Activated CD4-positive, alpha-beta T cell treated with anti-CD3 and anti-CD28 coated beads, Interleukin-2, amount 10 ng/mL, durations not matched to agents 7 days and 5 days (primary cell): ENCODE data around the gene PPM1J. TPM values are rescaled to one million over a fixed set of nuclear protein-coding genes. Genes with fewer than 3 reads are reported as not detected.

ENCODE experiments used
- CTCF ChIA-PET: fragments of 350-600 bp; sonication (Branson Sonifier 250); formaldehyde crosslinking; loops from one replicate; lab custom pipeline; 2021; ENCODE audit warnings: antibody characterized with exemption; lab: Charles Lee
- POLR2A ChIA-PET: fragments of 350-600 bp; sonication (Branson Sonifier 250); formaldehyde crosslinking; loops from one replicate; lab custom pipeline; 2021; ENCODE audit warnings: antibody characterized with exemption; lab: Charles Lee
- DNase-seq: peaks from one replicate; pipeline ENCODE4 v3.0.0-alpha.2; 2020
- H3K27ac Mint-ChIP-seq: one replicate; pipeline ENCODE4 v1.8.0; 2021; ENCODE audit warnings: mild to moderate bottlenecking, moderate library complexity, mixed read lengths
- H3K27me3 Mint-ChIP-seq: one replicate; pipeline ENCODE4 v1.8.0; 2021; ENCODE audit warnings: mixed read lengths
- H3K36me3 Mint-ChIP-seq: one replicate; pipeline ENCODE4 v1.8.0; 2021; ENCODE audit warnings: low read depth, mixed read lengths
- H3K4me1 Mint-ChIP-seq: one replicate; pipeline ENCODE4 v1.8.0; 2021; ENCODE audit warnings: mixed read lengths
- H3K4me3 Mint-ChIP-seq: one replicate; pipeline ENCODE4 v1.8.0; 2021; ENCODE audit warnings: mild to moderate bottlenecking, moderate library complexity, mixed read lengths
- H3K9me3 Mint-ChIP-seq: one replicate; pipeline ENCODE4 v1.8.0; 2021; ENCODE audit warnings: mixed read lengths
- total RNA-seq, 2 experiments: library from RNA; stranded (reverse); gene quantifications; one replicate each; pipeline ENCODE4 v1.2.3, GENCODE V29; 2021

PPM1J gene
- total RNA-seq, 2 experiments from 2014 or later, result not detected

DNA sequence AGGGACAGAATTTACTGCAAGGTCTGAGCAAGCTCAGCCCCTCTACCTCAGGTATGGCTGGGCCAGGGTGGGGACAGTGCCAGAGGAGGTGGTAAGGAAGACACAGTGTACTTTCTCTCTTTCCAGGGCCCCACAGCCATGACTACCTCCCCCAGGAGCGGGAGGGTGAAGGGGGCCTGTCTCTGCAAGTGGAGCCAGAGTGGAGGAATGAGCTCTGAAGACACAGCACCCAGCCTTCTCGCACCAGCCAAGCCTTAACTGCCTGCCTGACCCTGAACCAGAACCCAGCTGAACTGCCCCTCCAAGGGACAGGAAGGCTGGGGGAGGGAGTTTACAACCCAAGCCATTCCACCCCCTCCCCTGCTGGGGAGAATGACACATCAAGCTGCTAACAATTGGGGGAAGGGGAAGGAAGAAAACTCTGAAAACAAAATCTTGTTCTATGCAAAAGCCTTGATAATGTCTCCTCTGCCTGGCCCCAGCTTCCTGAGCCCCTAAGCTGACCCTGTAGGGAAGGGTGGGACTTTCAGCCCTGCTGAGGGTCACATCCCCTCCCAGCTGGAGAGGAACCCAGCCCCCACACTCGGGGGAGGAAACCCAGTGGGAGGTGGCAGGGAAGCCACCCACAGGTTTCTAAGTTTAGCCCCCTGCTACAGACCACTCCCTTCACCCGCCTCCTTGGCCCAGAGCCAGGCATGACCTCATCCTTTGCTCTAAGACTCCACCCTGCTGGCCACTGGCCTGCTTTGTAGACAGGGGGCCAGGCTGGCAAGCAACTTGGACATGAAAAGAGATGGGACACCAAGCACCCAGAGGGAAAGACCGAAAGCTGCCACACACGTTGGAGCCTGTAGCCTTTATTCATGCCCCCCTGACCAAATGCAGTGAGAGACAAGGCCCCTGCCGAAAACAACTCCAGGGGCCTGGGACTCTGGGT, 14.6 kb downstream of the PPM1J start:
- peak; percentile 67 for DNase-seq
- peak overlapping the region; percentile 82 for H3K27ac Mint-ChIP-seq
- peaks cover 32% of the 10 kb centered on the region for H3K36me3 Mint-ChIP-seq
- peaks cover 57% of the 10 kb centered on the region for H3K4me1 Mint-ChIP-seq
- POLR2A ChIA-PET, result no interaction called here
- H3K4me3 Mint-ChIP-seq, result no peak overlapping the region
- no peaks in the 10 kb centered on the region for H3K9me3 Mint-ChIP-seq
- H3K27me3 Mint-ChIP-seq, result no peaks in the 10 kb centered on the region
- CTCF ChIA-PET, result interaction anchor here (0.6 to 2.5 kb wide), 4 partner anchors 8 to 1106 kb away, joined by 3 to 10 read pairs (median 6); partner anchors contain the start of gene MOV10

DNA sequence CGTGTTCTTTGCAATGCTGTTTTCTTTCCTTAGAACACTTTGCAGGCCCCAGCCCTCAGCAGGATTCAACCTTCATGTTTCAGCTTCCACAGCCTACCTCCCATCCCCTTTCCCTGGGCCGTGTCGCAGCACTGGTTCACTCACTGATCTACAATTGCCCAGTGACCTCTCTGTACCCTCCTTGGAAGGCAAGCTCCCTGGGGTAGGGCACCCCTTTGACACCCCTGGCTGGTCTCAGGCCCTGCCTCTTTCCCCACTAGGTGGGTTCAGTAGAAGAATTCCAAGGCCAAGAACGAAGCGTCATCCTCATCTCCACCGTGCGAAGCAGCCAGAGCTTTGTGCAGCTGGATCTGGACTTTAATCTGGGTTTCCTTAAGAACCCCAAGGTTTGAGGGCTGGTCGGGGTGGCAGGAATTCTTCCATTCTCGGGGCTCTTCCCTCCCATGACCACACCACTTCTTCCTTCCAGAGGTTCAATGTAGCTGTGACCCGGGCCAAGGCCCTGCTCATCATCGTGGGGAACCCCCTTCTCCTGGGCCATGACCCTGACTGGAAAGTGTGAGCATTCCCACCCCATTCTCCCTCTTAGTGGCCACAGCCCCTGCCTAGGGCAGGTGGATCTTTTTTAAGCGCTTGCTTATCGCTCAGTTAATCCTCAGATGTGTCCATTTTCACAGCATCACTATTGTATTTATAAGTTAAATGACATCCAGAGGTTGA, 15.5 kb downstream of the PPM1J start:
- no peak overlapping the region for H3K4me3 Mint-ChIP-seq
- H3K9me3 Mint-ChIP-seq, result no peaks in the 10 kb centered on the region
- ChIA-PET POLR2A (no interaction called here), CTCF (interaction anchor here (0.6 to 2.5 kb wide), 4 partner anchors 9 to 58 kb away, joined by 3 to 10 read pairs (median 6); partner anchors contain the start of gene MOV10)
- H3K36me3 Mint-ChIP-seq, result peaks cover 42% of the 10 kb centered on the region
- no peak for DNase-seq
- peak overlapping the region; percentile 82 for H3K27ac Mint-ChIP-seq
- H3K4me1 Mint-ChIP-seq, result peaks cover 48% of the 10 kb centered on the region
- H3K27me3 Mint-ChIP-seq, result no peaks in the 10 kb centered on the region

DNA sequence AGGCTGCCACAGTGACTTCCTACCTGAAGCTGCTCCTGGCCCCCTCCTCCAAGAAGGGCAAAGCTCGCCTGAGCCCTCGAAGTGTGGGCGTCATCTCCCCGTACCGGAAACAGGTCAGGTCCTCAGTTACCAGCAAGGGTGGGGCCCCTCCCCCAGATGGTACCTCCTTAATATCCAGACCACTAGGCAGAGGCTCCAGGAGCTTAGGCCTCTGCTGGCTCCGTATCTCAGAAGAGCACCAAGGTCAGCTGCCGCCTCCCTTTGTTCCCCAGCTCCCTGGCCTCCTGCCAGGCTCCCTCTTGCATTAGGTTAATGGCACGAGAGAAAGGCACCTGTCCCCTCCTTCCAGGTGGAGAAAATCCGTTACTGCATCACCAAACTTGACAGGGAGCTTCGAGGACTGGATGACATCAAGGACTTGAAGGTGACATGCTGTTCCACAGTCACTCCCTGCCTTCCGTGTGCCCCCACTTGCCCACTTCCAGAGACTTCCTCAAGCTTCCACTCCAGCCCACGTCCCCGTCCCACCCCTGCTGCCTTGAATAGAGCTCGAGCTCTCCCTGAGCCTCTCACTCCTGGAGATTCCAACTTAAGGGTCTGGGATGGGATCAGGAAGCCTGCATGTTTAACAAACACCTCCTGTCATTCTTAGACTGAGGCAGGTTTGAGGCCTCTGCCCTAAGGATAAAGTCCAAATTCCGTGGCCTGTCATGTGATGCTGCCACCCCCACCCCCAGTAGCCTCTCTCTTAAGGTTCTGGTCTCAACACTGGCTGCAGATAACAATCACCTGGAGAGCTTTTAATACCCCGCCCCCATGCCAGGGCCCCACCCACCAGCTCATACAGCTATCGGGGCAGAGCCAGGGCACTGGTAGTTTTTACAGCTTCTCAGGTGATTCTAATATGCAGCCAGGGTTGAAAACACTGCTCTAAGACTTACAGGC, 16.5 kb downstream of the PPM1J start:
- Mint-ChIP-seq H3K4me1 (peaks cover 38% of the 10 kb centered on the region), H3K27ac (peak overlapping the region; percentile 19), H3K4me3 (no peak overlapping the region), H3K9me3 (no peaks in the 10 kb centered on the region), H3K36me3 (peaks cover 42% of the 10 kb centered on the region), H3K27me3 (no peaks in the 10 kb centered on the region)
- ChIA-PET POLR2A (no interaction called here), CTCF (interaction anchor here (0.7 to 2.5 kb wide), 5 partner anchors 10 to 24 kb away, joined by 3 to 10 read pairs (median 3); partner anchors contain the start of gene MOV10)
- DNase-seq, result no peak

DNA sequence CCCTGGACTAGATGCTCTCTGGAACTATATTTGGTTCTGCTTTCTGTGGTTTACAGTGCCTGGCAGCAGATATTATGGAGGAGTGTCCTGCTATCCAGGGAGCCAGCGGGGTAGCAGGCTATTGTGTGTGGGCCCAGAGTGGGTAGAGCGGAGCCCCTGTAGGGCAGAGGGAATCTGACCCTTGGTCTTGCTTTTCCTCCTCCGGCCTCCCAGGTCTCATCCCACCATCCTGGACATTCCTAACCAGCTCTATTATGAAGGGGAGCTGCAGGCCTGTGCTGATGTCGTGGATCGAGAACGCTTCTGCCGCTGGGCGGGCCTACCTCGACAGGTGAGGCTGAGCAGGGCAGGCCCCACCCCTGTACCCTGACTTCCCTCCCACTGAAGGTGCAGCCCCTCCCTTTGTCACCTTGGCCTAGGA, 17.3 kb downstream of the PPM1J start:
- H3K27me3 Mint-ChIP-seq, result no peaks in the 10 kb centered on the region
- H3K4me3 Mint-ChIP-seq, result no peak overlapping the region
- POLR2A ChIA-PET, result no interaction called here
- peaks cover 44% of the 10 kb centered on the region for H3K36me3 Mint-ChIP-seq
- H3K9me3 Mint-ChIP-seq, result no peaks in the 10 kb centered on the region
- H3K4me1 Mint-ChIP-seq, result peaks cover 35% of the 10 kb centered on the region
- DNase-seq, result no peak
- H3K27ac Mint-ChIP-seq, result no peak overlapping the region
- CTCF ChIA-PET, result interaction anchor here (1.2 kb wide), 1 partner anchor 23 kb away, joined by 3 read pairs; the partner anchor contains the start of gene MOV10

DNA sequence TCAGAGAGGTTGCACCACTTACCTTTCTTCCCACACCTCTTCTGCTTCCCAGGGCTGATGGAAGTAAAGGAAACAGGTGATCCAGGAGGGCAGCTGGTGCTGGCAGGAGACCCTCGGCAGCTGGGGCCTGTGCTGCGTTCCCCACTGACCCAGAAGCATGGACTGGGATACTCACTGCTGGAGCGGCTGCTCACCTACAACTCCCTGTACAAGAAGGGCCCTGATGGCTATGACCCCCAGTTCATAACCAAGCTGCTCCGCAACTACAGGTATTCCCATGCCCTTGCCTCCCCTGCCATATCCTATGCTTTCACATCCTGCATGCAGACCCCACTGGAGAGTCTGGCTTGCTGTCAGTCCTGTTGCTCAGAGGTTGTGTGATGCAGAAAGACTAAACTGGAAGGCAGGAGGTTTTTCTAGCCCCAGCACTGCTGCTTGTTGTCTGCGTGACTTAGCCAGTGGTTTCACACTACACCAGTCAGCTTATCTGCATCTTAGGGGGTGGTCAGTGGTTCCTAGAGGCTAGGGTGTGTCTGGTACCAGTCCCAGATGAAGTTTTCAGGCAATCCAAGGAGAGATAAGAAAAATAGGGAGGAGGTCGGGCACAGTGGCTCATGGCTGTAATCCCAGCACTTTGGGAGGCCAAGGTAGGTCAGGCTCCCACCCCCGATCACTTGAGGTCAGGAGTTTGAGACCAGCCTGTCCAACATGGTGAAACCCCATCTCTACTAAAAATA, 18.4 kb downstream of the PPM1J start:
- DNase-seq, result no peak
- ChIA-PET POLR2A (no interaction called here), CTCF (interaction anchor here (0.6 to 1.2 kb wide), 2 partner anchors 22 to 34 kb away, joined by 3 read pairs; partner anchors contain the start of gene MOV10)
- Mint-ChIP-seq H3K36me3 (peaks cover 43% of the 10 kb centered on the region), H3K27me3 (no peaks in the 10 kb centered on the region), H3K4me1 (peaks cover 26% of the 10 kb centered on the region), H3K9me3 (no peaks in the 10 kb centered on the region), H3K4me3 (no peak overlapping the region), H3K27ac (no peak overlapping the region)

DNA sequence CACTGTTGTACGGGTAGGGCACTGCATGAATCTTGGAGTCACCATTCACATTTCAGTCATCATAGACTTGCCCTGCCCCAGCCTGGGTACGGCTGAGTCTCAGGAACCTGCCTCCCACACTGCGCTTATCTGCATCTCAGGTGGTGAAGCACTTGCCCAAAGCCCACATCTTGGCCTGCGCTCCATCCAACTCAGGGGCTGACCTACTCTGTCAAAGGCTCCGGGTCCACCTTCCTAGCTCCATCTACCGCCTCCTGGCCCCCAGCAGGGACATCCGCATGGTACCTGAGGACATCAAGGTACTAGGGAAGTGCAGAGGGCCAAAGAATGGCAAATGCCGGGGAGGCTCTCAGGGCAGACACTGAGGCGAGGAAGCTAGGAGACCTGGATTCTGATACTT, 19.9 kb downstream of the PPM1J start:
- H3K9me3 Mint-ChIP-seq, result no peaks in the 10 kb centered on the region
- no peak overlapping the region for H3K27ac Mint-ChIP-seq
- peaks cover 41% of the 10 kb centered on the region for H3K36me3 Mint-ChIP-seq
- ChIA-PET CTCF (no interaction called here), POLR2A (no interaction called here)
- no peak for DNase-seq
- no peak overlapping the region for H3K4me3 Mint-ChIP-seq
- H3K27me3 Mint-ChIP-seq, result no peaks in the 10 kb centered on the region
- peaks cover 11% of the 10 kb centered on the region for H3K4me1 Mint-ChIP-seq

DNA sequence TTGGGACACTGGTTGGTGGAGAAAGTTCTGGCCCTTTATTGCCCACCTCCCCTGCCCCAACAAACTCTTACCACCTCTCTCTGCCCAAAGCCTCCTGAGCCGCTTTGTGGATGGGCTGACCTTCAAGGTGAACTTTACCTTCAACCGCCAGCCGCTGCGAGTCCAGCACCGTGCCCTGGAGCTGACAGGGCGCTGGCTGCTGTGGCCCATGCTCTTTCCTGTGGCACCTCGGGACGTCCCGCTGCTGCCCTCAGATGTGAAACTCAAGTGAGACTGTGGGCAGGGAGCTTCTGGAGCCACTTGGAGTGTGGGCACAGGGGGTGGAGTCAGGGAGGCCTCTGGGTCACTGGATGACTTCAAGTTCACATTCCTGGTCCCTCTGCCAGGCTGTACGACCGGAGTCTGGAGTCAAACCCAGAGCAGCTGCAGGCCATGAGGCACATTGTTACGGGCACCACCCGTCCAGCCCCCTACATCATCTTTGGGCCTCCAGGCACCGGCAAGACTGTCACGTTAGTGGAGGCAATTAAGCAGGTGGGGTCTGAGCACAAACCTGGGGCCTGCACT, 20.7 kb downstream of the PPM1J start:
- no peaks in the 10 kb centered on the region for H3K9me3 Mint-ChIP-seq

DNA sequence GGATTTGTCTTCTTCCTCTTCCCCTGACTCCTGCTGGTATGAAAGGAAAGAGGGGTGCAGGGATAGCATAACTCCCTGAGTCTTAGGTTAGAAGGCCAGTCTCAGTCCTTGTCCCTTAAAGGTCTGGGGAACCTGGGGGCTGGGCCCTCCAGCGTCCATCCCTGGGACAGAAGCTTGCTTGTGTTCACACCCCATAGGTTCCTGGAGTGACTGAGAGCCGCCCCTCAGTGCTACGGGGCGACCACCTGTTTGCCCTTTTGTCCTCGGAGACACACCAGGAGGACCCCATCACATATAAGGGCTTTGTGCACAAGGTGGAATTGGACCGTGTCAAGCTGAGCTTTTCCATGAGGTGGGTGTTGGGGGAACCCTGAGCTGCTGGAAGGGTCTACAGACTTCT, 21.3 kb downstream of the PPM1J start:
- CTCF ChIA-PET, result interaction anchor here (0.9 kb wide), 1 partner anchor 15 kb away, joined by 3 read pairs; no protein-coding TSS in a partner anchor
- POLR2A ChIA-PET, result no interaction called here
- H3K27me3 Mint-ChIP-seq, result no peaks in the 10 kb centered on the region
- H3K27ac Mint-ChIP-seq, result no peak overlapping the region
- H3K9me3 Mint-ChIP-seq, result no peaks in the 10 kb centered on the region
- no peak for DNase-seq
- peaks cover 34% of the 10 kb centered on the region for H3K36me3 Mint-ChIP-seq
- H3K4me3 Mint-ChIP-seq, result no peak overlapping the region
- H3K4me1 Mint-ChIP-seq, result no peaks in the 10 kb centered on the region

More for the DNA sequence above, 20.7 kb downstream of the PPM1J start:
- H3K27me3 Mint-ChIP-seq, result no peaks in the 10 kb centered on the region
- CTCF ChIA-PET, result interaction anchor here (0.9 kb wide), 1 partner anchor 15 kb away, joined by 3 read pairs; no protein-coding TSS in a partner anchor
- no peak overlapping the region for H3K27ac Mint-ChIP-seq
- DNase-seq, result no peak
- no peak overlapping the region for H3K4me3 Mint-ChIP-seq
- H3K36me3 Mint-ChIP-seq, result peaks cover 33% of the 10 kb centered on the region
- POLR2A ChIA-PET, result no interaction called here
- H3K4me1 Mint-ChIP-seq, result peaks cover 3% of the 10 kb centered on the region

DNA sequence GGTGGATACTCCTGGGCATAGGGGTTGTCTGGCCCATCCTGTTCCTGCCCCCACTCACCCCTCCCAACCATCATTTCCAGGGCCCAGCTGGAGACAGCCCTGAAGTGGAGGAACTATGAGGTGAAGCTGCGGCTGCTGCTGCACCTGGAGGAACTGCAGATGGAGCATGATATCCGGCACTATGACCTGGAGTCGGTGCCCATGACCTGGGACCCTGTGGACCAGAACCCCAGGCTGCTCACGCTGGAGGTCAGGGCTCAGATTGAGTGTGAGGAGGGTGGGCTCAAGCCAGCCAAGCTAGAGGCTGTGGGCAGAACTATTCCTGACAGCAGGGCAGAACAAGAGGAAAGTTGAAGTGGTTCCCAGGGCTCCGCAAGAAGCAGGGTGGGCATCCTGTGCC, 22.5 kb downstream of the PPM1J start:
- H3K27me3 Mint-ChIP-seq, result no peaks in the 10 kb centered on the region
- peaks cover 34% of the 10 kb centered on the region for H3K36me3 Mint-ChIP-seq
- H3K9me3 Mint-ChIP-seq, result no peaks in the 10 kb centered on the region
- POLR2A ChIA-PET, result no interaction called here
- H3K27ac Mint-ChIP-seq, result no peak overlapping the region
- H3K4me1 Mint-ChIP-seq, result no peaks in the 10 kb centered on the region
- CTCF ChIA-PET, result interaction anchor here (0.6 kb wide), 1 partner anchor 94 kb away, joined by 4 read pairs; no protein-coding TSS in a partner anchor
- H3K4me3 Mint-ChIP-seq, result no peak overlapping the region
- no peak for DNase-seq

DNA sequence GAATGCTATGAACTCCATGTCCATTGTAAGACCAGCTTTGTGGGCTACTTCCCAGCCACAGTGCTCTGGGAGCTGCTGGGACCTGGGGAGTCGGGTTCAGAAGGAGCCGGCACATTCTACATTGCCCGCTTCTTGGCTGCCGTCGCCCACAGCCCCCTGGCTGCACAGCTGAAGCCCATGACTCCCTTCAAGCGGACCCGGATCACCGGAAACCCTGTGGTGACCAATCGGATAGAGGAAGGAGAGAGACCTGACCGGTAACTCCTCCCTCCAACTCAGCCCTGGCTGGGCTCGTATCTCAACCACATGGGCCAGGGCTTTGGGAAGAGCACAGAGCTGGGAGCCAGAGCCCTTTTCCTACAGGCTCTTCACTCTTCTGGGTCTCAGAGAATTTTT, 25.3 kb downstream of the PPM1J start:
- no peaks in the 10 kb centered on the region for H3K27me3 Mint-ChIP-seq
- no peak overlapping the region for H3K27ac Mint-ChIP-seq
- peaks cover 20% of the 10 kb centered on the region for H3K36me3 Mint-ChIP-seq
- DNase-seq, result no peak
- POLR2A ChIA-PET, result no interaction called here
- CTCF ChIA-PET, result interaction anchor here (1.3 kb wide), 1 partner anchor 15 kb away, joined by 3 read pairs; the partner anchor contains the start of gene MOV10
- H3K9me3 Mint-ChIP-seq, result no peaks in the 10 kb centered on the region
- peaks cover 7% of the 10 kb centered on the region for H3K4me1 Mint-ChIP-seq
- H3K4me3 Mint-ChIP-seq, result no peak overlapping the region

DNA sequence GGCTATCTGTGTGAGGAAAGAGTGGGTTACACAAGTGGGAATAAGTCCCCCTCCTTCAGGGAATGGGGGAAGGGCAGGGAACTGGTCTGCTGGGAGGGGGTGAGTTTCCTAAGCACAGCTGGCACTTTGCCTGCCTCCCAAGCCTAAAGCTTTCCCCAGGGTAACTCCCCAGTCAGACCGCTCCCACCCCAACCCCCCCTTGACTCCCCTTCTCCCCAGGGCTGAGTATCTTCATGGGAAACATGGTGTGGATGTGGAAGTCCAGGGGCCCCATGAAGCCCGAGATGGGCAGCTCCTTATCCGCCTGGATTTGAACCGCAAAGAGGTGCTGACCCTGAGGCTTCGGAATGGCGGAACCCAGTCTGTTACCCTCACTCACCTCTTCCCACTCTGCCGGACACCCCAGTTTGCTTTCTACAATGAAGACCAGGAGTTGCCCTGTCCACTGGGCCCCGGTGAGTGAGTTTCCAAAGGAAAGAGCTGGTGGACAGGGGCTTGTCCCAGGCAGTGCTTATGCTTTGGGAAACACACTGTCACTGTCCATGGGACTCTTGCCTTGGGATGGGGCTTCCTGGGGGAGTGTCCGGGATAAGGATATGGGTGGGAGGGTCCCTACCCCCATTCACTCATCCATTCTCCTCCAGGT, 25.8 kb downstream of the PPM1J start:
- H3K4me1 Mint-ChIP-seq, result peaks cover 7% of the 10 kb centered on the region

More for the DNA sequence above, 25.8 kb downstream of the PPM1J start:
- no peak overlapping the region for H3K4me3 Mint-ChIP-seq
- no peaks in the 10 kb centered on the region for H3K9me3 Mint-ChIP-seq
- DNase-seq, result no peak
- ChIA-PET CTCF (interaction anchor here (0.9 to 1.3 kb wide), 2 partner anchors 14 to 19 kb away, joined by 3 read pairs; partner anchors contain the start of gene MOV10), POLR2A (no interaction called here)
- H3K36me3 Mint-ChIP-seq, result peaks cover 17% of the 10 kb centered on the region
- no peak overlapping the region for H3K27ac Mint-ChIP-seq
- no peaks in the 10 kb centered on the region for H3K27me3 Mint-ChIP-seq
